ENCODE data around the gene CNKSR1.
A peak's percentile ranks its signal among the peaks of the same experiment; 100 is the strongest.

CNKSR1 gene

GRCh38 chr1:26233903-26234643, 56.8 kb downstream of the CNKSR1 start, which contains the start of gene CEP85:
CEP85 (plus strand) TSS chr1:26234200; CDS start chr1:26239784, 5,584 bp downstream.
- DNase-seq, result peak; percentile 91

GRCh38 chr1:26234644-26235370, 57.5 kb downstream of the CNKSR1 start:
- DNase-seq, result no peak

GRCh38 chr1:26237230-26237966, 60.1 kb downstream of the CNKSR1 start:
- DNase-seq, result no peak
